H1 (cell line): ENCODE results near the gene SORBS1. TPM values are rescaled to one million over a fixed set of nuclear protein-coding genes. Genes with fewer than 3 reads are reported as not detected.

ENCODE experiments used
- polyA plus RNA-seq, 7 experiments: library from polyadenylated mRNA; depleted of rRNA in 3 of 7; stranded (reverse) in 5 of 7; unstranded in 2 of 7; fragments of >200 nt in 5 of 7; fragments of 200-250 nt in 2 of 7; gene quantifications; 1 replicate in 5 of 7; 2 replicates in 1 of 7; 4 replicates in 1 of 7; pipeline versions ENCODE4 v1.2.1 to v1.2.3, GENCODE V29; 2011 to 2013; ENCODE audit warnings: missing spikeins in 2 of 7, mixed read lengths in 2 of 7
- total RNA-seq: library from RNA; stranded (reverse); fragmentation: NEBNext Ultra II Directional; extraction: Animal tissue kit (Norgen Biotek cat#: 25700); gene quantifications from 2 replicates; pipeline ENCODE4 v1.2.1, GENCODE V29; 2021
- TF ChIP-seq, protein P1 (sequence below): IDR thresholded peaks from 2 replicates; pipeline ENCODE4 v1.6.1; 2012; ENCODE audit warnings: low read length, inconsistent platforms

The SORBS1 gene
- total and polyA plus RNA-seq, 2 of the 8 experiments (the other 6 are each of a cell fraction or from before 2014, with no cell fraction given) = 16.0 to 35.0 TPM

DNA sequence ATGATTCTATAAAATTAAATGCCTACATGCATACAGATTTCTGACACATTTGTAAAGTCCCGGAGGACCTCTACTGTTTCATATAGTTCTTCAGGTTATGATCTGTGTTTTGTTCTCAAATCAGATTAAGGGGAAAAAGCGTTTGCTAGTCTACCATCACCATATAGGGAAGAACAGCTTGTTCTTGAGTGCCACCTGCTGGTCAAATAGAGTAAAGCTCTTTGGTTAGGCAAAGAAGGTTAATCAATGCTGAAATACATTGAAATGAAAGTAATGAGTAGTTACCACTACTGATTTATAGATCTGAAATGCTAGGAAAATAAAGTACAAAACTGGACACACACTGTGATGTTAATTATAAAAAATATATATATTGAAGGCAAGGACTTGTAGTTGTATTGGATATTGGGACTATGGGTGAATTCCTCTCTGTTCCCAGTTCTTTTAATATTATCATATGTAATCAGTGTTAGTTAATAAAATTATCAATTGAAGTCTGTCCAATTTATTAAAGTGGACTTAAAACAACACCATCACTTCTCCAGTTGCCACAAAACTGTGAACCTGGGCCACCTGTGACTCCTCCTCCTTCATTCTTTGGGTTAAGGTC is 197.8 kb downstream of the SORBS1 start (continued):
- TF ChIP-seq, protein P1, sequence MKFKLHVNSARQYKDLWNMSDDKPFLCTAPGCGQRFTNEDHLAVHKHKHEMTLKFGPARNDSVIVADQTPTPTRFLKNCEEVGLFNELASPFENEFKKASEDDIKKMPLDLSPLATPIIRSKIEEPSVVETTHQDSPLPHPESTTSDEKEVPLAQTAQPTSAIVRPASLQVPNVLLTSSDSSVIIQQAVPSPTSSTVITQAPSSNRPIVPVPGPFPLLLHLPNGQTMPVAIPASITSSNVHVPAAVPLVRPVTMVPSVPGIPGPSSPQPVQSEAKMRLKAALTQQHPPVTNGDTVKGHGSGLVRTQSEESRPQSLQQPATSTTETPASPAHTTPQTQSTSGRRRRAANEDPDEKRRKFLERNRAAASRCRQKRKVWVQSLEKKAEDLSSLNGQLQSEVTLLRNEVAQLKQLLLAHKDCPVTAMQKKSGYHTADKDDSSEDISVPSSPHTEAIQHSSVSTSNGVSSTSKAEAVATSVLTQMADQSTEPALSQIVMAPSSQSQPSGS = no peak
